HepG2 (cell line): ENCODE results near the gene CLEC18B. TPM values are rescaled to one million over a fixed set of nuclear protein-coding genes. Genes with fewer than 3 reads are reported as not detected.
A peak's percentile ranks its signal among the peaks of the same experiment; 100 is the strongest.
"Not testable (repeated sequence)": the region's sequence is repeated elsewhere in the genome, so short reads cannot be mapped to it uniquely, and the experiment has no call there.

Experiments used
- BHLHE40 ChIP-seq: IDR thresholded peaks from 2 replicates; pipeline ENCODE4 v1.6.1; 2011; ENCODE audit warnings: low read length, improper control_type of control experiment
- DMAP1 ChIP-seq: IDR thresholded peaks from 2 replicates; pipeline ENCODE4 v1.6.1; 2016
- GABPA ChIP-seq, 2 experiments: IDR thresholded peaks; 2 replicates each; pipeline ENCODE4 v1.6.1; 2011 to 2016; ENCODE audit warnings: low read depth in 2 of 2, low read length in 1 of 2, missing biosample characterization in 1 of 2, missing genetic modification characterization in 1 of 2
- HOXD1 ChIP-seq: sonication (generic); formaldehyde crosslinking; IDR thresholded peaks from 2 replicates; pipeline ENCODE4 v1.5.0; 2020; ENCODE audit warnings: missing genetic modification reagents
- LCORL ChIP-seq, 2 experiments: fragments of 450-650 bp in 1 of 2; sonication (generic) in 1 of 2; formaldehyde crosslinking in 1 of 2; IDR thresholded peaks; 2 replicates each; pipeline versions ENCODE4 v1.5.0 to v1.6.1; 2017 to 2020; ENCODE audit warnings: antibody characterized with exemption in 1 of 2, missing genetic modification reagents in 1 of 2
- MAX ChIP-seq: IDR thresholded peaks from 2 replicates; pipeline ENCODE4 v1.6.1; 2012; ENCODE audit warnings: inconsistent platforms
- MED1 ChIP-seq: sonication (generic); formaldehyde crosslinking; IDR thresholded peaks from 2 replicates; pipeline ENCODE4 v1.4.0; 2020; ENCODE audit warnings: missing genetic modification reagents
- NR2F6 ChIP-seq, 2 experiments: IDR thresholded peaks; 2 replicates each; pipeline ENCODE4 v1.6.1; 2016; ENCODE audit warnings: antibody characterized with exemption in 1 of 2, mild to moderate bottlenecking in 1 of 2
- PHF5A ChIP-seq: IDR thresholded peaks from one replicate; pipeline ENCODE4 v1.6.1; 2018; ENCODE audit warnings: low read depth, missing genetic modification reagents; ENCODE audit not compliant: unreplicated experiment
- RXRA ChIP-seq: sonication (generic); formaldehyde crosslinking; IDR thresholded peaks from 2 replicates; pipeline ENCODE4 v1.5.1; 2020; ENCODE audit warnings: missing genetic modification reagents
- SALL1 ChIP-seq: sonication (generic); formaldehyde crosslinking; IDR thresholded peaks from 2 replicates; pipeline ENCODE4 v1.8.0; 2022; ENCODE audit warnings: mild to moderate bottlenecking, missing genetic modification reagents
- SKI ChIP-seq: fragments of 450-650 bp; IDR thresholded peaks from one replicate; pipeline ENCODE4 v1.6.1; 2018; ENCODE audit warnings: mild to moderate bottlenecking; ENCODE audit not compliant: partially characterized antibody
- SP2 ChIP-seq: sonication (generic); formaldehyde crosslinking; IDR thresholded peaks from 2 replicates; pipeline ENCODE4 v1.5.1; 2020; ENCODE audit warnings: mild to moderate bottlenecking, missing genetic modification reagents
- SP4 ChIP-seq: sonication (generic); formaldehyde crosslinking; IDR thresholded peaks from 2 replicates; pipeline ENCODE4 v1.8.1; 2023; ENCODE audit warnings: mild to moderate bottlenecking, missing genetic modification reagents
- TARDBP ChIP-seq: sonication (generic); formaldehyde crosslinking; IDR thresholded peaks from 2 replicates; pipeline ENCODE4 v1.8.0; 2022; ENCODE audit warnings: mild to moderate bottlenecking, missing genetic modification reagents
- ZFY ChIP-seq: sonication (generic); formaldehyde crosslinking; IDR thresholded peaks from 2 replicates; pipeline ENCODE4 v1.4.0; 2020; ENCODE audit warnings: missing genetic modification reagents
- ZMYM4 ChIP-seq: sonication (generic); formaldehyde crosslinking; IDR thresholded peaks from 2 replicates; pipeline ENCODE4 v1.8.1; 2023; ENCODE audit warnings: mild to moderate bottlenecking, missing genetic modification reagents
- ZNF350 ChIP-seq: sonication (generic); formaldehyde crosslinking; IDR thresholded peaks from 2 replicates; pipeline ENCODE4 v1.4.0; 2020; ENCODE audit warnings: mild to moderate bottlenecking, low read depth, missing genetic modification reagents, borderline replicate concordance
- ZNF44 ChIP-seq: sonication (generic); formaldehyde crosslinking; IDR thresholded peaks from 2 replicates; pipeline ENCODE4 v1.5.1; 2020; ENCODE audit warnings: mild to moderate bottlenecking, missing genetic modification reagents
- ZNF574 ChIP-seq: sonication (generic); formaldehyde crosslinking; IDR thresholded peaks from 2 replicates; pipeline ENCODE4 v1.4.0; 2020; ENCODE audit warnings: missing genetic modification reagents
- ZNF609 ChIP-seq: sonication (generic); formaldehyde crosslinking; IDR thresholded peaks from 2 replicates; pipeline ENCODE4 v1.4.0; 2020; ENCODE audit warnings: mild to moderate bottlenecking, missing genetic modification reagents, borderline replicate concordance
- polyA plus RNA-seq, 8 experiments: library from polyadenylated mRNA; depleted of rRNA in 3 of 8; stranded (reverse) in 7 of 8; unstranded in 1 of 8; fragments of >200 nt; fragmentation: Illumina TruSeq in 4 of 8; extraction: Trizol in 4 of 8; gene quantifications; 2 replicates each; pipeline versions ENCODE4 v1.2.1 to v1.2.3, GENCODE V29; 2011 to 2016; ENCODE audit warnings: low read depth in 4 of 8, missing spikeins in 1 of 8, mixed read lengths in 1 of 8; ENCODE audit not compliant: insufficient read depth in 1 of 8
- total RNA-seq, 5 experiments: library from RNA; depleted of rRNA; stranded (reverse); fragments of >200 nt; fragmentation: Illumina TruSeq; extraction: Trizol; gene quantifications; 2 replicates each; pipeline ENCODE4 v1.2.3, GENCODE V29; 2016; ENCODE audit warnings: low read depth in 1 of 5

The CLEC18B gene
- total and polyA plus RNA-seq, 2 of the 13 experiments (the other 11 are each of a cell fraction or from before 2014, with no cell fraction given), result 0.31 to 1.1 TPM

GRCh38 chr16:74368002-74368911 lies 53.0 kb downstream of the CLEC18B start (continued):
- 0 out of 2 replicates have a peak, but pooled peaks have one; percentile 2 for TF ChIP-seq ZNF609 (CRISPR knock-in tag)
- TF ChIP-seq ZNF574, result peak; percentile 83
- TF ChIP-seq LCORL, NR2F6 (IDR thresholded peaks at IDR 0.05): not testable (repeated sequence)
- TF ChIP-seq LCORL (CRISPR knock-in tag; IDR thresholded peaks at IDR 0.05), result 0 out of 2 replicates have a peak, but pooled peaks have one; percentile 18
- TF ChIP-seq TARDBP (CRISPR knock-in tag), result peak; percentile 52; the same call in 1 of the 2 replicates
- 0 out of 2 replicates have a peak, but pooled peaks have one; percentile 39 for TF ChIP-seq ZNF350 (CRISPR knock-in tag)
- peak; percentile 82 for TF ChIP-seq PHF5A (CRISPR knock-in tag)
- TF ChIP-seq HOXD1 (CRISPR knock-in tag), result peak; percentile 44; the same call in 1 of the 2 replicates
- TF ChIP-seq MAX, result peak; percentile 84
- peak; percentile 74 for TF ChIP-seq ZFY (CRISPR knock-in tag)
- peak; percentile 58; the same call in 1 of the 2 replicates for TF ChIP-seq SALL1 (CRISPR knock-in tag)
- TF ChIP-seq NR2F6 (CRISPR knock-in tag; IDR thresholded peaks at IDR 0.05), result peak; percentile 63; the same call in 1 of the 2 replicates
- TF ChIP-seq RXRA (CRISPR knock-in tag), result peak; percentile 57
- peak; percentile 89 for TF ChIP-seq BHLHE40
- peak; percentile 86 for TF ChIP-seq SP4 (CRISPR knock-in tag)
- TF ChIP-seq DMAP1, result peak; percentile 82
- peak; percentile 66 for TF ChIP-seq ZMYM4
- TF ChIP-seq MED1 (CRISPR knock-in tag), result peak; percentile 68
- TF ChIP-seq SKI, result peak; percentile 9
- TF ChIP-seq SP2, result peak; percentile 63
- peak; percentile 48 for TF ChIP-seq GABPA (IDR thresholded peaks at IDR 0.05; ENCODE audit: low read depth, low read length)
- peak; percentile 83 for TF ChIP-seq GABPA (CRISPR knock-in tag; IDR thresholded peaks at IDR 0.05; ENCODE audit: low read depth)
- TF ChIP-seq ZNF44 (CRISPR knock-in tag), result peak; percentile 41; the same call in 1 of the 2 replicates
